ENCODE results near the gene DYNC2I2.

The DYNC2I2 gene

DNA sequence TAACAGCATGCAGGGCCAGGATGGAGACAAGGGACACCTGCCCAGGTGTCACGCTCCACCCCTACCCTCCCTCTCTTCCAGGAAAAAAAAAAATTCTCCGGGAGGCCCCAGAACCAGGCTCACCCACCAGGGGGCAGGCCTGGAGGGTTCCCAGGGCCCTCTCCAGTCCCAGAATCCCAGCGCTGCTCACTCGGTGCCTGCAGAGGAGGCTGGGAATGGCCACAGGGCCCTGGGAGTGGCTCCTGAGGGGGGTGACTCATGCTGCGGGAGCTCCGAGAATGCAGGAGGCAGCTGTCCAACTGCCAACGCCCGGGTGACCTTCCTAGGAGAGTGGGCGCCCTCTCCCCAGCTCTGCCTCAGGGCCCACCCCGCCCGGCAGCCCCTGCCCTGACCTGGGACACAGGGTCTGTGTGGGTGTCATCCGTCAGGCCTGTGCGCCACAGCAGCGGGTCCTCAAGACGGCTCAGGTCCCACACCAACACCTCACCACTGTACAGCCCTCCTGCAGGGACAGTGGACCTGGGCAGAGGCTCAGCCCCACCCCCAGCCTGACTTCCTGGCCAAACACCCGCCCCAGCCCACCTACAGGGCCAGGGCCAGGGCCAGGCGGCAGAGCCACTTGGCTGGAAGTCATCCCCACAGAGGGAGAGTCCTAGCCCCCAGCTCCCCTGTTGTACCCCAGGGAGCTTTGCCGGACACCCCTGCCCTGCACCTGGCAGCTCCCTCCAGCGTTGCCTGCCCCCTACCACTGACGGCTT lies 21.2 kb downstream of the DYNC2I2 start:
- DNase-seq (ENCODE audit: low spot score) = no peak

DNA sequence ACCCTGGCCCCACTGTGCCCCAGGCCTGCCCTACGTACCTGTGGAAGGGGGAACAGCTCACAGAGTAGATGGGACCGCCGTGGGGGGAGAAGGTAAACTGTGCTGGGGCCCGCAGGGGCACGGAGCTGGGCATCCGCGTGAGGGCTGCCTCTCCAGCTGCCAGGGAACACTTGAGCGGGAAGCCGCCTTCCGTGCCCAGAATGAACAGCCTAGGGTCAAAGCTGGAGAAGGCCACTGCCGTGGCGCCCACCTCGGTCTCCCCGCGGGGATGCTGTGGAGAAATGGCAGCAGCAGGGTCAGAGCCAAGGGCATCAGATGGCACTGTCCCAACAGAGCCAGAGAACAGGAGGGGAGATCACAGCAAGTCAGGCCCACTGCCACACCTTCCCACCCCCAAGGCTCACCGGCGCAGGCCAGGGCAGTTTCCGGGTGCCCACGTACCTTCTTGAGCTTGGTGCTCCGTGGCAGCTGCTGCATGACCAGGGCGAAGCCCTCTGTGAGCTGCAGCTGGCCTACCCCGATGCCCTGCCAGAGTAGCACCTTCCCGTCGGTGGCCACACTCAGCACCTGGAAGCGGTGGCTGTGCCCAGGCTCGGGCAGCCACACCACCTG lies 21.9 kb downstream of the DYNC2I2 start:
- no peak for DNase-seq (ENCODE audit: low spot score)

DNA sequence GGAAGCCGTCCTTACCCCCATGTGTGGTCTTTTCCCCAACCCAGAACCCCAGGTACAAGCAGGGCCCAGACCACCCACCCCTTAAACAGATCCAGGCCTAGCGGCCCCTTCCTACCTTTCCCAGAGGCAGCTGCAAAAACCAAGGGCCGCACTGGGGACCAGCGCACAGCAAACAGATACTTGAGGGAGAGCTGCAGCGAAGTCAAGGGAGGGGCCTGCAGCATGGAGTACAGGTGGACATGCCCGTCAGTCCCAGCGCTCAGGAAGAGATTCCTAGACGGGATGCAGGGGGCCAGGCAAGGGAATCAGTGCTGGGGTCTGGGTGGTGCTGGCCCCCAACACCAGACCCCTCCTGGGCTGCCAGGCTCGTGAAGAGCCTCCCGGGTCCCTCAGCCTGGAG lies 22.5 kb downstream of the DYNC2I2 start:
- no peak for DNase-seq (ENCODE audit: low spot score)

DNA sequence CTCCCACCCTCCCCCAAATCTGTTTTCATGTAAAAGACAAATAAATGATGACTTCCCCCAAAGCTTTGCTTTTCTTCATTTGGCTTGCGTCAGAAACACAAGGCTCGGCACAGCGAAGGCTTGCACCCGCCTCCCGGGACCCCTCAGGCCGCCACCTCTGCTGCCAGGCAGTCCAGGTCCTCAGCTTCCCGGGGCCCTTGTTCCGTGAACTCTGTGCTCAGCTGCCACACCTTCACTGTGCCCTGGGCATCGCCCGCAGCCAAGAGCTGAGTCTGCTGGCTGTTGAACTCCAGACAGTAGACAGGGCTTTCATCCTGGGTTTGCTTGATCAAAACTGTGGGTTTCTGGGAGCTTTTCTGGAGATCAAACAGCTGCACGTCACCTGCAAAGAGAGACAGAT lies 23.0 kb downstream of the DYNC2I2 start:
- DNase-seq (ENCODE audit: low spot score) = no peak

DNA sequence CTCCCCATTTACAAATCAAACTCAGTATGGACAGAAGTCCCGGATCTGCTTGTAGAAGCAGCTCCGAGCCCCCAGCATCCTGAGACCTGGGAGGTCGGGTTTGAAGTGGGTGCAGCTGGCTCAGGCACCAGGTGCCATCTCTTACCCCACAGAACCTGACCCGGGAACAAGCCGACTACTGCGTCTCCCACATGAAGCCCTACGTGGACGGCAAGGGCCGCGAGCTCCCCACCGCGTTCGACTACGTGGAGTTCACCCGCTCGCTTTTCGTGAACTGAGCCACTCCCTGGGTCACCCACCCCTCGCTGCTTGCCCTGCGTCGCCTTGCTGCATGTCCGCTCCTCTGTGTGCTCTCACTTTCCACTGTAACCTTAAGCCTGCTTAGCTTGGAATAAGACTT lies 23.6 kb downstream of the DYNC2I2 start:
- no peak for DNase-seq (ENCODE audit: low spot score)

DNA sequence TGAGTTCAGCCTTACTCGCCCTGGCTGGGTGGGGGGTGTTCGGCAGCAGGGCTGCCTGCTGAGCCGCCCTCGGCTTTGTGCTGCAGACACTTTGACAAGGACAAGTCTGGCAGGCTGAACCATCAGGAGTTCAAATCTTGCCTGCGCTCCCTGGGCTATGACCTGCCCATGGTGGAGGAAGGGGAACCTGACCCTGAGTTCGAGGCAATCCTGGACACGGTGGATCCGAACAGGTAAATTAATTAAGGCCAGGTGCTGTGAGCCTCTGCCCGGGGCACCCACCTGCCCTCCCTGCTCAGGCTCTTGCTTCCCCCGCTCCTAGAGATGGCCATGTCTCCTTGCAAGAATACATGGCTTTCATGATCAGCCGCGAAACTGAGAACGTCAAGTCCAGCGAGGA lies 24.2 kb downstream of the DYNC2I2 start:
- DNase-seq (ENCODE audit: low spot score) = no peak

DNA sequence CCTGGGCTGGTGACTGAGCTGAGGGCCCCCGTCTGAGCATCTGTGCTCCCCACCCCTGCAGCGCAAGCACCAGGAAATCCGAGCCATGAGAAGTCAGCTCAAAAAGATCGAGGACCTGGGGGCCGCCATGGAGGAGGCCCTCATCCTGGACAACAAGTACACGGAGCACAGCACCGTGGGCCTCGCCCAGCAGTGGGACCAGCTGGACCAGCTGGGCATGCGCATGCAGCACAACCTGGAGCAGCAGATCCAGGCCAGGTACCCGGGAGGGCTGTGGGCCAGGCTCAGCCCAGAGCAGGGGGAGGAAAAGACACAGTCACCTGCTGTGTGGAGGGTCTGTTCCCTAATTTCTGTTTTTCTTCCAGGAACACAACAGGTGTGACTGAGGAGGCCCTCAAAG lies 24.6 kb downstream of the DYNC2I2 start:
- DNase-seq (ENCODE audit: low spot score) = no peak

DNA sequence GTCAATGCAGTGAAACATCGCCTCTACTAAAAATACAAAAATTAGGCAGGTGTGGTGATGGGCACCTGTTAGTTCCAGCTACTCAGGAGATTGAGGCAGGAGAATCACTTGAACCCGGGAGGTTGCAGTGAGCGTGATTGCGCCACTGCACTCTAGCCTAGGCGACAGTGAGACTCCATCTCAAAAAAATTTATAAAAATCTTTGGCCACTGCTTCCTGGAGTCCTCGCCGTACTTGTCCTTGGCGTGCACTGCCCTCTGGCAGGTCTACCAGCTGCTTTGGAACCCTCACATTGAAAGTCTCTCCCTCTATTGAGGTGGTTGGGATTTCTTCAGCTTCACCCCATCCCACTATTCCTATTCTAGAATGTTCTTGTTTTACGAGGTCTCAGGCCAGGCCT lies 25.0 kb downstream of the DYNC2I2 start:
- DNase-seq (ENCODE audit: low spot score) = no peak

DNA sequence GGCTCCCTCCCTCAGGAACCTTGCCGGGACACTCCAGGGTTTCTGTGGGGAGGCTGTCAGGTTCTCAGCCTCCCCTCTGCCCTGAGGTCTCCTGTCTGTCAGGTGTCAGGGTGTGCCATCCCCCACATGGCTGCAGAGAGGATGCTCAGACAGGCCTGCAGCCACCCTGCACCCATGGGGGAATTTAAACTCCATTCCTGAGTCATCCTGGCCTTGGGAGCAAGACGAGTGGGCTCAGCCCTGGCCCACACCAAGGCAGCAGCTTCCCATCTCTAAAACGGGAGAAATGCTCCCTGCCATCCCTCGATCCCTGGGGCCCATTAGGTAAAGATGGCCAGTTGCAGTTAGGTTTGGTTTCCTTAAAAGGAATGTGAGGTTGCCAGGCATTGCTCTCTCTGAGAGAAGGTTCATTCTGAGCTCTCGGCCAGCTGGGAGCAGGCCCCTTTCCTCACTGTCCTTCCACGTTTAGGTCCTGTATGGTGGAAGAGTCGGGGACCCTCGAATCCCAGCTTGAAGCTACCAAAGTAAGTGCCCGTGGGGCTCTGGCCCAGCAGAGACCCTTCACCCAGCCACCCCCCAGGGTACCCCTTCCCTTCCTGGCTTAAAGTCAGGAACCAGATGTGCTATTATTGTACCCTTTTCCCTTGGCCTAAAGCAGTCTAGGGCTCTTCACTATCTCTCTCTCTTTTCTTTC lies 26.6 kb downstream of the DYNC2I2 start:
- DNase-seq (ENCODE audit: low spot score) = no peak

DNA sequence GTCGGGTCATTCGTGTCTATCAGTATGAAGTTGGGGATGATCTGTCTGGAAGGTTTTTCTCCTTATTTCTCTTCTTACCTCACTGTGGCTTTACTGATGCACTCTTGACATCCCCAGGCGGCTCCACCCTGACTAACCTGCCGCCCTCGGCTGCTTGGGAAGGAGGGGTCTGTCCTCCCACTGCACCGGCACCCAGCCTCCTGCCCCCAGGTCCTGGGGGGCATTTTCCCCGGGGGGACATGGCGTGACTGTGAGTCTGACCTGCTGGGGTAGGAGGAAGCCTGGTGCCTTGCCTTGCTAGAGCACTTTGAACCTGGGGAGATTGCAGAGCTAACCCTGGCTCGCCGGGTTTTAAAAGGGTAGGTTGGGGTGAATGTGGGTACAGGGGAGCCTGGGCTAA lies 27.5 kb downstream of the DYNC2I2 start:
- no peak for DNase-seq (ENCODE audit: low spot score)

DNA sequence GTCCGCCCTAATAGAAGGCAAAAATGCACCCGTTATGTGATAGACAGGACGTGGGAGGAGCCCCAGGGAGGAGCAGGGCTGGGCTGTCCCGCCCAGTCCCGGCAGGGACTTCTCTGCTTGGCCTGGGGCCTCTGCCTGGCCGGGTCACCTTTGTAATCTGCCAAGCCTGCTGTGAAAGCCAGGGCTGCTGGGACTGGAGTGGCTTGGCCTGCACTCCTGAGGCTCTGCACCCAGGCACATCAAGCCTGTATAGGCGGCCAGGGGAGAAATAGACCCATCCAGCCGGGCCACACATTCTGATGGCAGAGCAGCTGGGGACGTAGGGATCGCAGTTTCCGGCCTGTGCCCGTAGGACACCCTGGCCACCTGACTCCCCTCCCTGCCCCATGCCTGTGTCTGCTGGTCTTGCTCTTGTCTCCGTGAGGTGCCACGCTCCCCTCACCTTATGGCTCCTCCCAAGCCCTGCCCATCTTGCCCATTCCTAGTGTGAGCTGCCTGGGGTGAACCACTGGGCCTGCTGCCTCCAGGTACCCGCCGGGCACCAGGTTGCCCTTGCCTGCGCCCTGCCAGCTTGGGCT lies 28.1 kb downstream of the DYNC2I2 start:
- no peak for DNase-seq (ENCODE audit: low spot score)

DNA sequence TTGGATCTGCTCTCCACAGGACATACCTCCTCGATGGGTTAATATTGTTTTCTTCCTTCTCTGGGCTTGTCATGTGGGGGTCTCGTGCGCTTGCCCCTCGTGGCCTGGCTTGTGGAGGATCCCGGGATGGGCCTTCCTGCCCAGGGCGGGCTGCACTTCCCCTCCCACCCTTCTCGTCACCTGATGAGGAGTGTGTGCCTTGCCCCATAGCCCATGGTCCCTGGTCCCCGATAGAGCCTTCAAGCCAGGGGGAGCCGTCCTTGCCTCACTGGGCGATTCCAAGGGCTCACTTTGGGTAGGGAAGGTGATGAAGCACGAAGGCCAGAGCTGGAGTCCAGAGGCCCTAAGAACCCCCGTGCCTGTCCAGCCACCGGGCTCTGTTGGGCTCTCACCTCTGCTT lies 28.7 kb downstream of the DYNC2I2 start:
- no peak for DNase-seq (ENCODE audit: low spot score)

DNA sequence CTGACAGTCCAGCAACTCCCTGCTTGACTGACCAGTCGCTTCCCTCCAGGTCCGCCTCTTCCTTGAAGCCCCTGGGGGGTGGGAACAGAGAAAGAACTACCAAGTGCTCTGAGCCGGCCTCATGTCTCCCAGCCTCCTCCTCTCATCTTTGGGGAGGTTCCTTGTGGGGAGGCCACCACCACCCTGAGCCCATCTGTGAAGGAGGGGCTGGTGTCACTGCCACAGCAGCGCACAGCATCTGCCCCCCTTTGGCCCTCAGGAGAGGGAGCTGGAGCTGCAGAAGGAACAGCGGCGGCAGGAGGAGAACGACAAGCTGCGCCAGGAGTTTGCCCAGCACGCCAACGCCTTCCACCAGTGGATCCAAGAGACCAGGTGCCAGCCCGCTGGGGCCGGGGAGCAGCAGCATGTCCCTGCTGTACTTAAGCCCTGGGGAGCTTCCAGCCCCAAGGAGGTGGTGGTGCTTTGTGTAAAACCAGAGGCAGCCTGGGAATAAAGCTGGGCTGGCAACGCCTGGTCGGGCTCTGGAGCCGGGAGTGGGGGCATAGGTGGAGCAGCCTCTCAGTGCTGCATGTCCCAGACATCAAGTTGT lies 29.4 kb downstream of the DYNC2I2 start:
- DNase-seq (ENCODE audit: low spot score) = no peak

DNA sequence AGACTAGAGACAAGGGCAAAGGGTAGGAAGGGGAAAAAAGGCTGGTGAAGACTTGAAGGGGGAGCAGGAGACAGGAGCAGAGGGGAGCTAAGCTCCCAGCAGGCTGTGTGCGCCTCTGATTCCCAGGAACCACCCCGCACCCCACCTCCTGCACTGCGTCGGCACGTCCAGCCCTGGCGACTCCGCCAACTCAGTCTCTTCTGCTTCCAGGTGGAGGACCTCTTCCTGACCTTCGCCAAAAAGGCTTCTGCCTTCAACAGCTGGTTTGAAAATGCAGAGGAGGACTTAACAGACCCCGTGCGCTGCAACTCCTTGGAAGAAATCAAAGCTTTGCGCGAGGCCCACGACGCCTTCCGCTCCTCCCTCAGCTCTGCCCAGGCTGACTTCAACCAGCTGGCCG lies 30.5 kb downstream of the DYNC2I2 start:
- DNase-seq (ENCODE audit: low spot score) = no peak

DNA sequence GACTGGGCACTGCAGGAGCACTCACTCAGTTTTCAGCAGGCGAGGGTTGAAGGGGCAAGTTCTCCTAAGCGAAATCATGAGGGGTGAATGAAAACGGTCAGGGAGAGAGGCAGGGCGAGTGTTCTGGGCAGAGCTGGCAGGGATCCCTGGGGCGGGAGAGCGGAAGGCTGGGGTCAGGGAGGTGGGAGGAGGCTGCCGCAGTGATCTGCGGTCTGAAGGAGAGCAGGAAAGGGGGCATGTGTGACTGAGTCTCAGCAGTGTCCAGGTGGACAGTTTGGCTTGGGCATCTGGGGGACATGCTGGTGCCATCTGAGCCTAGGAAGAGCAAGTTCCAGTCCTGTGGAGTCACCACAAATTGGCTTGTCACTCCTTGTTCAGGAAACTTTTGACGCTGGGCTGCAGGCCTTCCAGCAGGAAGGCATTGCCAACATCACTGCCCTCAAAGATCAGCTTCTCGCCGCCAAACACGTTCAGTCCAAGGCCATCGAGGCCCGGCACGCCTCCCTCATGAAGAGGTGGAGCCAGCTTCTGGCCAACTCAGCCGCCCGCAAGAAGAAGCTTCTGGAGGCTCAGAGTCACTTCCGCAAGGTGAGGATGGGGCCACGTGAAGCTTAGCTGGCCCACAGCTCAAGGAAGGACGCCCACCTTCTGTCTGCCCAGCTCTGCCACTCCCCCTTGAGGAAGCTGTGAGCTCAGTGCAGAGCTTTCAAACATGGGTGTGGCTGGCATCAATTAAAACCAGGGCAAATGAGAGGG lies 31.1 kb downstream of the DYNC2I2 start:
- no peak for DNase-seq (ENCODE audit: low spot score)

DNA sequence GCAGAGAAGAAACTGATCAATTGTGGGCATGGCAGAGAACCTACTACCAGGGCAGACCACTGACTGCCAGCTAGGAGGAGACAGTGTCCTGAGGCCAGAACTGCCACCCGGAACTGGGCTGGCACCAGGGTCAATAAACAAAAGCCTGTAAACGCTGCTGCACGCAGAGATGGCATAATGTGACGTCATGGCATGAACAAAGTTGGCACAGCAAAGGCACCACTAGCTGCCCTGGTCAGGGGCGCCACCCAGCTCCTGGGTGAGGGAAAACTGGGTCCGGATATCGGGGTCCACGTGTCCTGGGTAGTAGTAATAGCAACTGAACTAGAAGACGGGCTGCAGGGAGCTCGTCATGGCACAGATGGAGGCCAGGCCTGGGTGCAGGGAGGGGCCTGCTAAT lies 32.1 kb downstream of the DYNC2I2 start:
- no peak for DNase-seq (ENCODE audit: low spot score)

DNA sequence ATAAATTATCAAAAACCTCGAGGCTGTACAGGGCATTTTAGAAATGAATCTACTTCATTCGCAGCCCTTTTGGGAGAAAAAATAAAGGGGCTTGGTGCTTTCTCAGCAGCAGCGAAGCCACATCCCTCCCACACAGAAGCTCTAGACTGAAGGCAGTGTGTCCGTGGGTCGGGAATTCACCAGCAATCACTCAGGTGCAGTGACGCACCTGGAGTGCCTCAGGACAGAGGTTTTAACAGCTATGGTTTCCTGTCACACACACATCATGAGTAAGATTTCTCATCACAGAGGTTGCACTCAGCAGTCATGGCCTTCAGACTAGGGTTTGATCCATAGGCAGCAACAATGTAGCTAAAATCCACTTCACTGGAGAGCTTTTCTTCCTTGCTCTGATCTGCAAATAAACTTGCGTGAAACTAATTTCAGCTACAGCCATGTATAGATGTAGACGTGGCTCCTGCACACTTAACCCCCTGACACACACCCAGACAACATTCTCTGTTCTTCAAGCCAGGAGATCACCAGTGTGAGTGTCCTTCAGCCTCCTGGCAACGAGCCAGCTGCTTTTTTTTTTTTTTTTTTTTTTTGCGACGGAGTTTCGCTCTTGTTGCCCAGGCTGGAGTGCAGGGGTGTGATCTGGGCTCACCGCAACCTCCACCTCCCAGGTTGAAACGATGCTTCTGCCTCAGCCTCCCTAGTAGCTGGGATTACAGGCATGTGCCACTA lies 34.8 kb downstream of the DYNC2I2 start:
- DNase-seq (ENCODE audit: low spot score) = no peak

DNA sequence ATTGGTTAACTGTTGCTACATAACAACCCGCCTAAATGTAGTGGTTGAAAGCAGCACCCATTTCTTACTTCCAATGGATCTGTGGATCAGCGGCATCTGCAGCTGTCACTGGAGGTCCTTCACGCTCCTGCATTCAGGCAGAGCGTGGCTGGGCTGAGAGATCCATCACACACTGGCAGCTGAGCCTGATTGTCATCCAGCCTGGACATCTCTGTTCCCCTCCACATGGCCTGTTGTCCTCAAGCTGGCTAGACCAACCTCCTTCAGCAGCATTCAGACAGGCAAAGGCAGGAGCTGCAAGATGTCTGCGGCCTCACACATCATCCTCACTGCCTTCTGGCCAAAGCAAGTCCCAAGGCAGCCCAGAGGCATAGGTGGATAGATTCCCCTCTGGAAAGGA lies 36.9 kb downstream of the DYNC2I2 start:
- no peak for DNase-seq (ENCODE audit: low spot score)

DNA sequence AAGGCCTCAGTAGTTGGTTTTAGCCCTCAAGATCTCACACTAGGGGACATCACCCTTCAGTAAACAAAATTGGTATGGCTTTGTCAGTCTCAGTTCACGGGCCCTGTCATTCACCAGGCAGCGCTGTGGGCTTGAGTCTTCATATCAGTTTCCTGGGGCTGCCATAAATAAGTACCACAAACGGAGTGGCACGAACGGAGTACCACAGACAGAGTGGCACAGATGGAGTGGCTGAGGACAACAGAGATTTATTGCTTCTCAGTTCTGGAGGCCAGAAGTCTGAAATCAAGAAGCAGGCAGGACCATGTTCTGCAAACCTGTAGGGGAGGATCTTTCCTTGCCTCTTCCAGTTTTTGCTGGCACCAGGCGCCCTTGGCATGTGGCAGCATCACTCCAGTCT lies 37.5 kb downstream of the DYNC2I2 start:
- DNase-seq (ENCODE audit: low spot score) = no peak

DNA sequence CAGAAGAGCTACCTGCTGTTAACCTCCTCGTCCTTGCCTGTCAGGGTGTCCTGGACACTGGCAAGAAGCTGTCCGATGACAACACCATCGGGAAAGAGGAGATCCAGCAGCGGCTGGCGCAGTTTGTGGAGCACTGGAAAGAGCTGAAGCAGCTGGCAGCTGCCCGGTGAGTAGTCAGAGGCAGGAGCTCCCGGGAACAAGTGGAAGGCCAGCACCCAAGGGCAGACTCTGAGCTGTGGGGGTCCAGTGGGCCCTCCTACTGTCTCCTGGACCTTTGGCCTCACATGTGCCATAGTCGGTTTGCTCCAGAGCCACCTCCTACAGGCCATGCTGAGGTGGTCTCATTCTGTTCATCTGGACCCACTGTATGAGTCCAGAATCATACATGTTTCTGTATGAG lies 38.7 kb downstream of the DYNC2I2 start:
- no peak for DNase-seq (ENCODE audit: low spot score)

DNA sequence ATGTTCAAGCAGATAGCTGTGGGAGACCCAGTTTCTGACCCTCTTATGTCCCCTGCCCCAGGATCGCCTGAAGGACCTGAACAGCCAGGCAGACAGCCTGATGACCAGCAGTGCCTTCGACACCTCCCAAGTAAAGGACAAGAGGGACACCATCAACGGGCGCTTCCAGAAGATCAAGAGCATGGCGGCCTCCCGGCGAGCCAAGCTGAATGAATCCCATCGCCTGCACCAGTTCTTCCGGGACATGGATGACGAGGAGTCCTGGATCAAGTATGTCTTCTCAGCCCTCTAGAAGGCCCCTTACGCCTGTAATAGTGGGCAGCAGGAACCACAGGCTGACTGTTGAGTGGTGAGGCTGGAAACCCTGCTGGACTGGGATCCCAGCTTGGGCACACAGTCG lies 41.1 kb downstream of the DYNC2I2 start:
- DNase-seq (ENCODE audit: low spot score) = no peak

Data from activated CD4-positive, alpha-beta T cell treated with anti-CD3 and anti-CD28 coated beads, Interleukin-2, Interleukin-4, amounts not matched to agents 100 ng/mL and 50 ng/mL, durations not matched to agents 16 hours and 8 hours (primary cell).